NK-92 treated with Interleukin-12 subunit alpha and Interleukin-12 subunit beta, amount 100 ng/mL, for 24 hours (cell line): Measurements from ENCODE around the gene APOC3.
A peak's percentile ranks its signal among the peaks of the same experiment; 100 is the strongest.
"Not testable (repeated sequence)": the region's sequence is repeated elsewhere in the genome, so short reads cannot be mapped to it uniquely, and the experiment has no call there.

Source experiments
- DNase-seq: peaks from one replicate; lab custom pipeline; 2025; lab: John Stamatoyannopoulos, UW

APOC3 gene

DNA sequence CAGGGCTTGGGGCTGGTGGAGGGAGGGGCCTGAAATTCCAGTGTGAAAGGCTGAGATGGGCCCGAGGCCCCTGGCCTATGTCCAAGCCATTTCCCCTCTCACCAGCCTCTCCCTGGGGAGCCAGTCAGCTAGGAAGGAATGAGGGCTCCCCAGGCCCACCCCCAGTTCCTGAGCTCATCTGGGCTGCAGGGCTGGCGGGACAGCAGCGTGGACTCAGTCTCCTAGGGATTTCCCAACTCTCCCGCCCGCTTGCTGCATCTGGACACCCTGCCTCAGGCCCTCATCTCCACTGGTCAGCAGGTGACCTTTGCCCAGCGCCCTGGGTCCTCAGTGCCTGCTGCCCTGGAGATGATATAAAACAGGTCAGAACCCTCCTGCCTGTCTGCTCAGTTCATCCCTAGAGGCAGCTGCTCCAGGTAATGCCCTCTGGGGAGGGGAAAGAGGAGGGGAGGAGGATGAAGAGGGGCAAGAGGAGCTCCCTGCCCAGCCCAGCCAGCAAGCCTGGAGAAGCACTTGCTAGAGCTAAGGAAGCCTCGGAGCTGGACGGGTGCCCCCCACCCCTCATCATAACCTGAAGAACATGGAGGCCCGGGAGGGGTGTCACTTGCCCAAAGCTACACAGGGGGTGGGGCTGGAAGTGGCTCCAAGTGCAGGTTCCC, at the start of gene APOC3:
APOC3 (plus strand) TSS at position 383 of the 659 bp plus-strand sequence. CDS start 676 bp downstream, outside the sequence.
- DNase-seq, result no peak

- DNase-seq, result no peak
These were observed 47.0 kb upstream of the APOC3 start for GRCh38 chr11:116782728-116783127.

DNA sequence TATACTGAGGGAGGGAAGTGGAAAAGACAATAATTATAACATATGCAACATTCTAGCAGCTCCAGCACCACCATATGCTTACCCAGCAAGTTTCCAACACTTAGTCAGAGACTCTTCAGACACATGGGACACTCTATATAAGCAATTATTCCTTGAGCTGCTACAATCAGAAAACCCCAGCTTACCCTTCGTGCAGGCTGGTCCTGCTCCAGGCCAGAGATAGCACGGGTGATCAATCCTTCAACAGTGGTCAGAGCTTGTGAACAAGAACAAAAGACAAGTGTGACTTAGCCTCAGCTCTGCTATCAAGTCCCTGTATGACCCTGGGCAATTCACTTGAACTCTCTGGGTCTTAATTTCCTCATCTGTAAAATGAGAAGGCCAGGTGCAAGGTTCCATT, 43.4 kb upstream of the APOC3 start:
- DNase-seq, result no peak

- no peak for DNase-seq
These were observed 42.7 kb upstream of the APOC3 start for GRCh38 chr11:116786966-116787365.

DNA sequence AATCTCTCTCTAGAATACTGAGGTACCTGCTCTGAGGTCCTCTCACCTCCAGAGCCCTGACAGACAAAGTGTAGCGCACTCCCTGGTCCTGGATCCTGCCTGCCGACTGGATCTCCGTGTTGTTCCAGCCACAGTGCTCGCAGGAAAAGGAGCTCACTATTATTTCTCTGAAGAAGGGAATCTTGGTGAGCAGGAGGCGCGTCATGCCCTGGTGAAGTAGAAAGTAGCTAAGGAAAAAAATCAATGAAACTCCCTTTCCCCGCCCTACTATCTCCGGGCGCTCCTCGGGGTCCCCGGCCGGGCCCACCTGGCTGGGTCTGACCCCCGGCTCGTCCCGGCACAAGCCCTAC, 42.3 kb upstream of the APOC3 start:
- DNase-seq, result no peak

- peak; percentile 55 for DNase-seq
These were observed 41.8 kb upstream of the APOC3 start, which contains the start of gene ZPR1 for GRCh38 chr11:116787786-116788486. ZPR1 (minus strand) TSS chr11:116788023; CDS start chr11:116787990, 33 bp downstream.

- no peak for DNase-seq
These were observed 41.2 kb upstream of the APOC3 start for GRCh38 chr11:116788534-116788933.

GRCh38 chr11:116788975-116789374, 40.7 kb upstream of the APOC3 start:
- no peak for DNase-seq

- DNase-seq, result no peak
These were observed 39.3 kb upstream of the APOC3 start for GRCh38 chr11:116790167-116791001.

GRCh38 chr11:116791002-116791812, 38.5 kb upstream of the APOC3 start:
- peak; percentile 43 for DNase-seq

DNA sequence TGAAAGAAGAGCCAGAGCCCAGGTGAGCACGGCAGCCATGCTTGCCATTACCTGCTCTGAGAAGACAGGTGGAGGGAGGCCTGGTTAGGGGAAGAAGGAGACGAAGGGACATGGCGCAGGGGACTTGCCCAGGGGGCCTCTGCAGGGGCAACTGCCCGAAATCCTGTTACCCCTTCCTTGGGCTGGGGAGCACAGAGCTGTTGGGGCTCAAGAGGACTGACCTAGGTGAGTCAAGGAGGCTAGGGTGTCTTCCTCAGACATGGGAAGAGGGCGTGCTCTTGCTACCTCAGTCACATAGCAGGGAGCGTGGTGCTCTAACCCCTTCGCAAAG, 37.9 kb upstream of the APOC3 start, which contains the start of gene APOA5:
APOA5 (minus strand) TSS at position 67 of the 331 bp plus-strand sequence; CDS start at position 48, 19 bp downstream.
- DNase-seq, result no peak

DNA sequence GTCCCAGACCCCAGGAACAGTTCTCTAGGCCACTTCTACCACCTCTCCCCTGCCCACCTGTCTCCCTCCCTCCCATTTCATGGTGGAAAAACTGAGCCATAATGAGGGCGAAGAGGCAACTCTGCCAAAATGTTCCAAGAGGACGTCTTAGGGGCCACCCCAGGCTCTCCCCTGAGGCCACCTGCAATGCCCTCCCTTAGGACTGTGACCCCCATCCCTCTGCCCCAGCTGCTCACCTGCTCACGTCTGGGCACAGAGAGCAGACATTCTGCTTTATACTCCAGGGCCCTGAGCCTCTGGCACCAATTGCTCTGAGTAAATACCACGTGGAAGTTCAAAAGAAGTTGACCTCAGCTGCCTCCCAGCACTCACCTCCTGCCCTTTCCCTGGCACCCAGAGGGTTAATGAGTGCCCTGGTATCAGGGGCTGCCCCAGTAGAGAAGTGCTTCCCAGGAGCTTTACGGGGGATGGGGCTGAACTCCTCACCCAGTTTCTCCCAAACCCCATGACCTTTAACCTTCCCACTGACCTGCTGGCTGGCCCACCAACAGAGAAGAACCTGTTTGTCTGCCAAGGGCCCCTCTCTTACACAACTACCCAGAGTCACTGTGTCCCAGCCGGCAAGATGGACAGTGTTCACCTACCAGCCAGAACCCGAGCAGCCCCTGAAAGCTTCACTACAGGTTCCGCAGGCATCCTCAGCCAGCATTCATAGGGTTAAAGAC, 37.4 kb upstream of the APOC3 start:
- DNase-seq, result no peak

GRCh38 chr11:116792869-116793771, 36.6 kb upstream of the APOC3 start:
- no peak for DNase-seq

DNA sequence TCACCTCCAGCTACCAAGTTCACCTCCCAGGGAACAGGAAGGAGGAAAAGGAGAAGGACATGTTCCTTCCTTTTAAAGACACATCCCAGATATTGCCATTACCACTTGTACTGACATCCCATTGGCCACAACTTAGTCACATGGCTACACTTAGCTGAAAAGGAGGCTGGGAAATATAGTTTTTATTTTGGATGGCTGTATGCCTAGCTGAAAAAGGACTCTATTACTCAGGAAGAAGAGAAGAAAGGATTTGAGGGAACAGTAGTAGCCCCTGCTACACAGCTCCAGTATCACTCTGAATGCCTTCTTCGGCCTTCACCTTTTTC, 36.0 kb upstream of the APOC3 start:
- no peak for DNase-seq

DNA sequence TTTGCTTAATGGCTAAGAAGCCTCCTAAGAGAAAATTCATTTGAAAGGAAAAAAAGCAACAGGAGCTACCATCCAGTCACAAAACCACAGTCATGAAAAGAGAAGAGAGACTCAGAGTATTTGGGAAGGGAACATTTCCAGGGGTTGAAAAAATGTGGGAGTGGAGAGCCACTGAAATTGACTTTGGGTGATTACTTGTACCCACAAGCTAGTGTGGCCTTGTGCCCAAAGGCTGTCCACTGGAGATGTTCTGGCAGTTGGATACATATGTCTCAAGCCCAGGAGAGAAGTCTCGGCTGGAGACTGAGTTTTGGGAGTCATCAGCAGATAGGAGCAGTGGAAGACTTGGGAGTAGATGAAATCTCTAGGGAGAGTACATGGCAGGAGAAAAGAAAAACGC, 34.9 kb upstream of the APOC3 start:
- DNase-seq, result no peak

- DNase-seq, result no peak
These were observed 33.2 kb upstream of the APOC3 start for GRCh38 chr11:116796548-116796947.

DNA sequence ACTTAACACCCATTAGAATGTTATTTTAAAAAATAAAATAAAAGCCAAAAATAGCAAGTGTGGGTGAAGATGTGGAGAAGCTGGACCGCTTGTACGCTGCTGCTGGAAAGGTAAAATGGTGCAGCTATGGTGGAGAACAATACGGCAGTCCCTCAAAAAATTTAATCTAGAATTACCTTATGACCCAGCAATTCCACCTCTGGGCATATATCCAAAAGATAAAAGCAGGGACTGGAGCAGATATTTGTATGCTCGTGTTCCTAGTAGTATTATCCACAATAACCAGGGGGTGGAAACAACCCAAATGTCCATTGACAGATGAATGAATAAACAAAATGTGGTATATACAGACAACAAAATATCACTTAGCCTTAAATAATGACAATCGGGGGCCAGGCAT, 31.9 kb upstream of the APOC3 start:
- no peak for DNase-seq

GRCh38 chr11:116798368-116798767, 31.3 kb upstream of the APOC3 start:
- DNase-seq, result no peak

DNA sequence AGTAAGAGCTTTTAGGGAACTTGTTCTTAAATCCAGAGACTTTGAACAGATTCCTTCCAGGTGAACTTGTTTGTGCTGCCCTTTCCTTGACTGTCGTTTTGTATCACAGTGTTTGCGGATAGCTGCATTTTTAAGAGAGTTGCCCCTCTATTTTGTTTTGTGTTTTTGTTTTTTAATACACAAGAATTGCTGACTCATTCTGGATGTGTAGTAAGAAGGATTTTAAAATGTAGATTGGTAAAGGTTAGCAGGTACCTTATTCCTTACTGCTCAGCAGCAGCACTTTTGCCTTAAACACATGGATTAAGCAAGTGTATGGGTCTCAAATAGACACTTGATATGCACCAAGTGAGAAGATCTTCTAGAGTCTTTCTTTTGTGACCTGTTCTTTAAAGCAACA, 29.1 kb upstream of the APOC3 start:
- no peak for DNase-seq

- DNase-seq, result not testable (repeated sequence)
These were observed 28.0 kb upstream of the APOC3 start for GRCh38 chr11:116801662-116802061.
